Stimulated activated naive CD8-positive, alpha-beta T cell treated with anti-CD3 and anti-CD28 coated beads, Interleukin-15, amount 100 ng/mL, for 72 hours (primary cell): Measurements from ENCODE around the gene ZNF649.
"Not testable (repeated sequence)": the region's sequence is repeated elsewhere in the genome, so short reads cannot be mapped to it uniquely, and the experiment has no call there.

Experiments
- ATAC-seq: fragments of 150-1000 bp; cut with Tn5 transposase; 2 replicates; pipeline ENCODE4 v1.10.0; 2021; ENCODE audit warnings: mild to moderate bottlenecking, moderate library complexity
- DNase-seq, 2 donors: peaks; one replicate each; pipeline ENCODE4 v3.0.0; 2021 to 2022
- H3K27ac Mint-ChIP-seq, 2 donors: one replicate each; pipeline ENCODE4 v1.8.0; 2022; ENCODE audit warnings: mild to moderate bottlenecking in 2 of 2, mixed read lengths in 2 of 2, moderate library complexity in 2 of 2
- H3K27me3 Mint-ChIP-seq: one replicate; pipeline ENCODE4 v1.8.0; 2022; ENCODE audit warnings: mixed read lengths
- H3K4me1 Mint-ChIP-seq: one replicate; pipeline ENCODE4 v1.8.0; 2022; ENCODE audit warnings: mild to moderate bottlenecking, mixed read lengths
- H3K4me3 Mint-ChIP-seq, 2 donors: one replicate each; pipeline ENCODE4 v1.8.0; 2022; ENCODE audit warnings: mild to moderate bottlenecking in 2 of 2, mixed read lengths in 2 of 2, moderate library complexity in 1 of 2
- H3K9me3 Mint-ChIP-seq, 2 donors: one replicate each; pipeline ENCODE4 v1.8.0; 2022; ENCODE audit warnings: mixed read lengths in 2 of 2

Gene ZNF649

GRCh38 chr19:51906108-51906507, 1.3 kb upstream of the ZNF649 start:
- H3K9me3 Mint-ChIP-seq: peaks cover 41 to 75% of the 10 kb centered on the region in 2 donors
- not testable (repeated sequence) for ATAC-seq, H3K4me3 Mint-ChIP-seq

GRCh38 chr19:51905639-51906038, 822 bp upstream of the ZNF649 start:
- Mint-ChIP-seq H3K9me3 (peaks cover 46 to 75% of the 10 kb centered on the region in 2 donors), H3K27me3 (peaks cover 23% of the 10 kb centered on the region), H3K4me1 (peaks cover 27% of the 10 kb centered on the region)
- H3K4me3 Mint-ChIP-seq, DNase-seq, H3K27ac Mint-ChIP-seq, ATAC-seq: not testable (repeated sequence)

More at GRCh38 chr19:51906108-51906507, 1.3 kb upstream of the ZNF649 start:
- not testable (repeated sequence) for H3K27ac Mint-ChIP-seq, DNase-seq
- Mint-ChIP-seq H3K27me3 (peaks cover 23% of the 10 kb centered on the region), H3K4me1 (peaks cover 27% of the 10 kb centered on the region)

DNA sequence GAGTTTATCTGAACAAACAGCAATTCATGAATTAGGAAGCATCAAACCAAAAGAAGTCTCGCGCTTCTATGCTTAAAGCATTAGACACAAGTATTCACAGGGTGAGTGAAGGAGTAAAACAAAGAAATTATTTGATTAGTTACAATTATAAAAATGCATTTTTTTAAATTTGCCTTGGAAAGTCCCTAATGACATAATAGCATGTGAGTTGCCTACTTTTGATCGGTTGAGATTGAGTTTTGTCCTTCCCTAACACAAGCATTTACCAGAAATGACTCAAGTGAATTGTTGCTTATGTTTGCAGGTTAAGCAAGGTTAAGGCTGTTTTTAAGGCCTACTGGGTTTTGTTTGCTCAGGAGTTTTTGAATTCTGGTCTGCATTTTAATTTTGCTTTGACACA, 389 bp upstream of the ZNF649 start:
- no peak for DNase-seq
- H3K9me3 Mint-ChIP-seq: peaks cover 46 to 75% of the 10 kb centered on the region in 2 donors

DNA sequence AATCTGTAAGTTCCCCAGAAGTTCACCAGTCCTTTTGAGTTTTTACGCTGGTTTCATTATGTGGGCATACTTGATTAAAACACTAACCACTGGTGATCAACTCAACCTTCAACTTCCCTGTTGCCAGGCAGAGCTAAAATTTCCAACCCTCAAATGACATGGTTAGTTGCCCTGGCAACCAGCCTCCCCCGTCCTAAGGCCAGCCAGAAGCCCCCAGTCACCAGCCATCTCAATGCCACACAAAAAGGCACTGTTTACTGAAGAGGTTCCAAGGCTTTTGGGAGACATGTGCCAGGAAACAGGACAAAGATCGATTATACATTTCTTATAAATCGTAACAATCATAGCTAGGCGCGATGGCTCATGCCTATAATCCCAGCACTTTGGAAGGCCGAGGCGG, 1.6 kb downstream of the ZNF649 start:
- peaks cover 40 to 63% of the 10 kb centered on the region in 2 donors for H3K9me3 Mint-ChIP-seq
- no peak for DNase-seq
- H3K4me1 Mint-ChIP-seq: peaks cover 27% of the 10 kb centered on the region
- ATAC-seq: no peak
- no peak overlapping the region for H3K27ac Mint-ChIP-seq
- H3K4me3 Mint-ChIP-seq: peak overlapping the region; percentile 88 to 94
- H3K27me3 Mint-ChIP-seq: peaks cover 21% of the 10 kb centered on the region

More for the DNA sequence above, 389 bp upstream of the ZNF649 start:
- Mint-ChIP-seq H3K27ac (peak overlapping the region; percentile 96 to 99), H3K27me3 (peaks cover 23% of the 10 kb centered on the region), H3K4me1 (peaks cover 27% of the 10 kb centered on the region), H3K4me3 (peak overlapping the region; percentile 88 to 94)
- no peak for ATAC-seq

- Mint-ChIP-seq H3K27me3 (peaks cover 8% of the 10 kb centered on the region), H3K9me3 (peaks cover 32 to 56% of the 10 kb centered on the region in 2 donors), H3K27ac (no peak overlapping the region), H3K4me1 (peaks cover 22% of the 10 kb centered on the region), H3K4me3 (no peak overlapping the region)
- DNase-seq: no peak
- ATAC-seq: no peak
Measured at GRCh38 chr19:51901860-51902259, 3.0 kb downstream of the ZNF649 start.

GRCh38 chr19:51891193-51891747, 13.5 kb downstream of the ZNF649 start:
- peak in 1 of 2 donors; percentile 2 for DNase-seq
- H3K9me3 Mint-ChIP-seq: peaks cover 69 to 78% of the 10 kb centered on the region in 2 donors
- peaks cover 6% of the 10 kb centered on the region for H3K4me1 Mint-ChIP-seq
- H3K27ac Mint-ChIP-seq: no peak overlapping the region
- H3K27me3 Mint-ChIP-seq: no peaks in the 10 kb centered on the region
- no peak overlapping the region for H3K4me3 Mint-ChIP-seq
- ATAC-seq: no peak

DNA sequence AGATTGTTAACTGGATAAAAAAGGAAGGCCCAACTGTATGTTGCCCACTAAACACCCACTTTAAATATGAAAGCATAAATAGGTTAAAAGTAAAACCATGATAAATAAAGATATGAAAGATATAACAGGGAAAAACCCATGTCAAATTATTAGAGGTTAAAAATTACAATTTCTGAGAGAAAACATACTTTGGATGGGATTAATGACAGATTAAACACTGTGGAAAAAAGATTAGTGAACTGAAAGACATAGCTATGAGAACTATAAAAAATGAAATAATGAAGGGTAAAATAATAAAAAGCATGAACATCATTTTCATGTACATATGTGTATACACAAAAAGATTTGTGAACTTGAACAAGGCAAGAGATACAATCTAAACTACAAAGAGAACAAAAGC, 14.9 kb downstream of the ZNF649 start:
- Mint-ChIP-seq H3K27ac (no peak overlapping the region), H3K27me3 (no peaks in the 10 kb centered on the region), H3K4me1 (peaks cover 6% of the 10 kb centered on the region), H3K4me3 (no peak overlapping the region), H3K9me3 (peaks cover 69 to 79% of the 10 kb centered on the region in 2 donors)
- ATAC-seq (no peak), DNase-seq (no peak)

DNA sequence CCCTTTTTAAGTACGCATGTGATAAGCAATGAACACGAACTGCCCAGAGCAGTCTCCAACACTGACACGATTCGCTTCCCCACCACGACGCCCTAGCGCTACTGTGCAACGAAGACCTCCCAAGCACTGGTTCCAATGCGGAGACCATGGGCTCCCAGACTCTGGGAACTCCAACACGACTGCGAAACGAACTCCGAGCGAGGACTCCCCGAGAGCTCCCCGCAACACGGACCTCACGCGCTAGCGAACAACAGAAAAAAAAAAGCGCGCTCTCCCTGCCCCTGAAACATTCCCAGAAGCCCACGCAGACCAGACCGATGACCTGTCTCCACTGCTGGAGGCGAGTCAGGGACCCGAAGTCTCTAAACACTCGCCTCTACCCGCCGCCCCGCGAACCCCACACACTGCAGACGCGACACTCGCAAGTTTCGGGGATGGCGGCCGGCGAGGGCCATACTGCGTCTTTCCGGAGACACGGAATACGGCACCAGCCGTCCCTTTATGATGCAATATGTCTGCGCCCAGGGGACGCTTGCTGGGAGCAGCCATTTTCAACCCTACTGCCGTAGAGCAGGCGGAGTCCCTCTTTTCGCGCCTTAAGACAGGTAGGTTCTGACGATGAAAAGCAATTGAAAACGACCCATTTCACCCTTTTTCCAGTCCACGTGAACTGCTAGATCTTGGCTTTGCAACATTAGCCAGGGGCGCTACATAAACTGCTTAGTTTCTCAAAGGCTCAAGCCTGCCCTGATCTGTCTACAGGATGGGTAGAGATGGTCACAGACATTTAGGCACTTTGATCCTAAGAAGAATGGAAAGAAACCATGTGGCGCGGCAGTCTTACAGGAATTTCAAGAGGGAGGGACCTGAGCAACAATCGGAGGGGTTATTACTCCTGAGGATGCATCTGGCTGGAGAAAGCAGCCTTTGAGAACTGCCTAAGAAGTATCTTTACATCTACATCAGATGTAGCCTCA, 17.0 kb downstream of the ZNF649 start, which contains the start of gene ZNF577:
Gene ZNF577 (minus strand): TSS at position 430 of the 977 bp plus-strand sequence. CDS start 7,569 bp downstream, outside the sequence.
- H3K27ac Mint-ChIP-seq: peak within 1 kb of the TSS; percentile 86 to 95
- DNase-seq (peak; percentile 57 to 69), ATAC-seq (peak; percentile 89)
- H3K4me1 Mint-ChIP-seq: peaks cover 6% of the 10 kb centered on the region
- H3K27me3 Mint-ChIP-seq: no peaks in the 10 kb centered on the region
- peaks cover 61 to 68% of the 10 kb centered on the region in 2 donors for H3K9me3 Mint-ChIP-seq
- peak within 1 kb of the TSS; percentile 88 to 95 for H3K4me3 Mint-ChIP-seq

- no peak overlapping the region for H3K4me3 Mint-ChIP-seq
- peaks cover 6% of the 10 kb centered on the region for H3K4me1 Mint-ChIP-seq
- ATAC-seq (no peak), DNase-seq (no peak)
- H3K27ac Mint-ChIP-seq: no peak overlapping the region
- peaks cover 57 to 73% of the 10 kb centered on the region in 2 donors for H3K9me3 Mint-ChIP-seq
- H3K27me3 Mint-ChIP-seq: no peaks in the 10 kb centered on the region
Measured at GRCh38 chr19:51884713-51885112, 20.1 kb downstream of the ZNF649 start.

- Mint-ChIP-seq H3K4me1 (peaks cover 2% of the 10 kb centered on the region), H3K9me3 (peaks cover 52 to 68% of the 10 kb centered on the region in 2 donors), H3K4me3 (no peak overlapping the region), H3K27me3 (no peaks in the 10 kb centered on the region), H3K27ac (no peak overlapping the region)
- ATAC-seq (no peak), DNase-seq (no peak)
Measured at GRCh38 chr19:51882518-51882917, 22.3 kb downstream of the ZNF649 start.

DNA sequence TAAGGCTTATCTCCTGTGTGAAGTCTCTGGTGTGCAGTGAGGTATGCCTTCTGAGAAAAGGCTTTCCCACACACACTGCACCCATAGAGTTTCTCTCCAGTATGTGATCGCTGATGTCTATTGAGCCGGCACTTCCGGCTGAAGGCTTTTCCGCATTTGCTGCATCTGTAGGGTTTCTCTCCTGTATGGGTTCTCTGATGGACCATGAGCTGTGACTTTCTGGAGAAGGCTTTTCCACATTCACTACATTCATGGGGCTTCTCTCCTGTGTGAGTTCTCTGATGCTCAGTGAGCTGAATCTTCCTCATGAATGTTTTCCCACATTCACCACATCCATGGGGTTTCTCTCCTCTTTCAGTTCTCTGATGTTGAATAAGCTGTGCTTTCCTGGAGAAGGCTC, 31.7 kb downstream of the ZNF649 start:
- peaks cover 72 to 95% of the 10 kb centered on the region in 2 donors for H3K9me3 Mint-ChIP-seq
- no peaks in the 10 kb centered on the region for H3K27me3 Mint-ChIP-seq
- H3K4me1 Mint-ChIP-seq: no peaks in the 10 kb centered on the region
- no peak for ATAC-seq
- DNase-seq: no peak
- no peak overlapping the region for H3K27ac Mint-ChIP-seq
- no peak overlapping the region for H3K4me3 Mint-ChIP-seq

GRCh38 chr19:51861870-51862622, 42.8 kb downstream of the ZNF649 start:
- Mint-ChIP-seq H3K27ac (no peak overlapping the region), H3K27me3 (no peaks in the 10 kb centered on the region), H3K9me3 (peaks cover 55 to 58% of the 10 kb centered on the region in 2 donors), H3K4me1 (no peaks in the 10 kb centered on the region), H3K4me3 (no peak overlapping the region)
- DNase-seq (no peak), ATAC-seq (no peak)
